Measurements from ENCODE around the gene SHC4. TPM values are rescaled to one million over a fixed set of nuclear protein-coding genes. Genes with fewer than 3 reads are reported as not detected.

The SHC4 gene
- total RNA-seq, 1 experiment from 2014 or later = not detected

DNA sequence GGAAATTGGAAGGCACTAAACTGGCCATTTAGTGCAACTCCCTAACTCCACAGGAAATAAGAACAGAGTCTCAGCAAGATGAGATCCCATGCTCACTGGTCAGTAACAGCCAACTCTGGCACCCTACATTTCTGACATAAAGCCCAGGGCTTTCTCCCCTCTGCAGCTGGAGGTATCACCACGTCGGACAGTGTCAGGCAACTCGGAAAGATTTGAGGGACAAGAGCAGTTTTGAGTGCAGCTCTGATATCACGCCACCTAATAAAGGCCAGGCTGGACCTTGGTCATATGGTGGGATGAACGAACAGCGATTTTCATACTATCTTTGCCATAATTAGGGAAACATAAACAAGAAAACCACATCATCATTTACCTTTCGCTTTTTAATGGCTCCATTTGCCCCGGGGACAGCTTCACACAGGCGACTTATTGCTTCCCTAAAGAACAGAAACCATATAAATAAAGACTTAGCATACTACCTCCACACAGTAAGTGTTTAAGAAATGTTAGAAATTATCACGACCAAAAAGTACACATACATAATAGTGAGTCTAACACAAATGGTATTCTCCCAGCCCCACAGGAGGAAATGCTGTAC lies 73.2 kb downstream of the SHC4 start:
- CTCF ChIA-PET = interaction anchor here (1.9 kb wide), 1 partner anchor 85 kb away, joined by 4 read pairs; no protein-coding TSS in a partner anchor
- Histone ChIP-seq H3K9me3 (no peaks in the 10 kb centered on the region), H3K27me3 (replicated peaks; ENCODE audit: control insufficient read depth, insufficient read depth, low read length) (no peaks in the 10 kb centered on the region), H3K4me3 (ENCODE audit: low read depth, low read length) (no peak overlapping the region), H3K4me1 (no peaks in the 10 kb centered on the region), H3K36me3 (ENCODE audit: control insufficient read depth, insufficient read depth, low read length) (no peaks in the 10 kb centered on the region)
- intact Hi-C loops (cut with micrococcal nuclease; ENCODE audit: unreplicated experiment) = no loop called here
- H3K36me3 Mint-ChIP-seq (ENCODE audit: insufficient read depth, unreplicated experiment) = no peaks in the 10 kb centered on the region
- no TSS peak for BruUV-seq (replicated peaks)
- TF ChIP-seq, protein P1, sequence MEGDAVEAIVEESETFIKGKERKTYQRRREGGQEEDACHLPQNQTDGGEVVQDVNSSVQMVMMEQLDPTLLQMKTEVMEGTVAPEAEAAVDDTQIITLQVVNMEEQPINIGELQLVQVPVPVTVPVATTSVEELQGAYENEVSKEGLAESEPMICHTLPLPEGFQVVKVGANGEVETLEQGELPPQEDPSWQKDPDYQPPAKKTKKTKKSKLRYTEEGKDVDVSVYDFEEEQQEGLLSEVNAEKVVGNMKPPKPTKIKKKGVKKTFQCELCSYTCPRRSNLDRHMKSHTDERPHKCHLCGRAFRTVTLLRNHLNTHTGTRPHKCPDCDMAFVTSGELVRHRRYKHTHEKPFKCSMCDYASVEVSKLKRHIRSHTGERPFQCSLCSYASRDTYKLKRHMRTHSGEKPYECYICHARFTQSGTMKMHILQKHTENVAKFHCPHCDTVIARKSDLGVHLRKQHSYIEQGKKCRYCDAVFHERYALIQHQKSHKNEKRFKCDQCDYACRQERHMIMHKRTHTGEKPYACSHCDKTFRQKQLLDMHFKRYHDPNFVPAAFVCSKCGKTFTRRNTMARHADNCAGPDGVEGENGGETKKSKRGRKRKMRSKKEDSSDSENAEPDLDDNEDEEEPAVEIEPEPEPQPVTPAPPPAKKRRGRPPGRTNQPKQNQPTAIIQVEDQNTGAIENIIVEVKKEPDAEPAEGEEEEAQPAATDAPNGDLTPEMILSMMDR (IDR thresholded peaks at IDR 0.05; ENCODE audit: insufficient read depth in 1 of 2, low read depth in 1 of 2, low read length in 1 of 2, severe bottlenecking in 1 of 2, unreplicated experiment in 1 of 2) = no peak
- peaks cover 4% of the 10 kb centered on the region for H3K27me3 Mint-ChIP-seq (ENCODE audit: insufficient read depth, unreplicated experiment)
- H3K27ac Mint-ChIP-seq (ENCODE audit: unreplicated experiment) = no peak overlapping the region
- H3K4me3 Mint-ChIP-seq (ENCODE audit: unreplicated experiment) = no peak overlapping the region
- peaks cover 5% of the 10 kb centered on the region for H3K4me1 Mint-ChIP-seq (ENCODE audit: low read depth, unreplicated experiment)
- no peaks in the 10 kb centered on the region for H3K9me3 Mint-ChIP-seq (ENCODE audit: unreplicated experiment)
- DNase-seq = no peak
- POLR2A ChIA-PET = no interaction called here

DNA sequence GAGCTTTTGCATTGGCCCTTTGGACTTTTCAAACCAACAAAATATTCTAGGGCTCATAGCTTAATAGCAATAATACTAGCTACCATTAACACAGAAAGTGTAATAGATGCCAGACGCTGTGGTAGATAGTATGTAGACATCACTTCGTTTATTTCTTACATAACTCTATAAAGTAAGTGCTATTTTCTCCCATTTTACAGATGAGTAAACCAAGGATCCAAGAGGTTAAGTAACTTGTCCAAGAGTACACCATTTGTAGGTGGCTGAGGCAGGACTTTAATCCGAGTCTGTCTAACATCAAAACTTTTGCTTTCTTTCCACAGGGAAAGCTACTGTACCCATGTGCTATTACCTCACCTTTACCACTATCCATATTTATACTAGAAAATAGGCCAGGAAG lies 73.8 kb downstream of the SHC4 start:
- Mint-ChIP-seq H3K27me3 (ENCODE audit: insufficient read depth, unreplicated experiment) (peaks cover 5% of the 10 kb centered on the region), H3K27ac (ENCODE audit: unreplicated experiment) (no peak overlapping the region), H3K36me3 (ENCODE audit: insufficient read depth, unreplicated experiment) (no peaks in the 10 kb centered on the region), H3K4me3 (ENCODE audit: unreplicated experiment) (no peak overlapping the region), H3K9me3 (ENCODE audit: unreplicated experiment) (no peaks in the 10 kb centered on the region), H3K4me1 (ENCODE audit: low read depth, unreplicated experiment) (peaks cover 2% of the 10 kb centered on the region)
- ChIA-PET CTCF (no interaction called here), POLR2A (no interaction called here)
- intact Hi-C loops (cut with micrococcal nuclease; ENCODE audit: unreplicated experiment) = no loop called here
- no peak for DNase-seq
- Histone ChIP-seq H3K4me1 (no peaks in the 10 kb centered on the region), H3K9me3 (no peaks in the 10 kb centered on the region), H3K36me3 (ENCODE audit: control insufficient read depth, insufficient read depth, low read length) (no peaks in the 10 kb centered on the region), H3K27me3 (replicated peaks; ENCODE audit: control insufficient read depth, insufficient read depth, low read length) (no peaks in the 10 kb centered on the region), H3K4me3 (ENCODE audit: low read depth, low read length) (no peak overlapping the region)
- TF ChIP-seq, protein P1 (IDR thresholded peaks at IDR 0.05; ENCODE audit: insufficient read depth in 1 of 2, low read depth in 1 of 2, low read length in 1 of 2, severe bottlenecking in 1 of 2, unreplicated experiment in 1 of 2) = no peak
- no TSS peak for BruUV-seq (replicated peaks)

DNA sequence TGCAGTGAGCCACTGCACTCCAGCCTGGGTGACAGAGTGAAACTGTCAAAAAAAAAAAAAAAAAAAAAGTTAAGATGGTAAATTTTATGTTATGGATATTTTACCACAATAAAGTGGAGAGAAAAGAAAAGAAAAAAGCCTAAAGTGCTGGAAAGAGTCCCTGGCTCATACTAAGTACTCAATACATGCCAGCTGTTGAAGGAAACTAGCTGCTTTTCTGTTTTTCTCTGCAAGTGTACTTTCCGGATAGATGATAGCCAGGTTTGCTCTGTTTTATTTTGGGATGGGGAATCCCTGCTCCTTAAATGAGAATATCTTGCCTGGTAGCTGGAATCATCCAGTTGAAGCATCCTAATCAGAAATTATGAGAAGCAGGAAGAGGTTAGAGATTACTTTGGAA lies 74.9 kb downstream of the SHC4 start:
- no peak overlapping the region for H3K4me3 Mint-ChIP-seq (ENCODE audit: unreplicated experiment)
- POLR2A ChIA-PET = no interaction called here
- peaks cover 6% of the 10 kb centered on the region for H3K27me3 Mint-ChIP-seq (ENCODE audit: insufficient read depth, unreplicated experiment)

More for the DNA sequence above, 74.9 kb downstream of the SHC4 start:
- Histone ChIP-seq H3K36me3 (ENCODE audit: control insufficient read depth, insufficient read depth, low read length) (no peaks in the 10 kb centered on the region), H3K4me1 (no peaks in the 10 kb centered on the region), H3K9me3 (no peaks in the 10 kb centered on the region), H3K27me3 (replicated peaks; ENCODE audit: control insufficient read depth, insufficient read depth, low read length) (no peaks in the 10 kb centered on the region), H3K4me3 (ENCODE audit: low read depth, low read length) (no peak overlapping the region)
- DNase-seq = no peak
- no TSS peak for BruUV-seq (replicated peaks)
- no peaks in the 10 kb centered on the region for H3K4me1 Mint-ChIP-seq (ENCODE audit: low read depth, unreplicated experiment)
- TF ChIP-seq, protein P1 (IDR thresholded peaks at IDR 0.05; ENCODE audit: insufficient read depth in 1 of 2, low read depth in 1 of 2, low read length in 1 of 2, severe bottlenecking in 1 of 2, unreplicated experiment in 1 of 2) = no peak
- no peaks in the 10 kb centered on the region for H3K36me3 Mint-ChIP-seq (ENCODE audit: insufficient read depth, unreplicated experiment)
- CTCF ChIA-PET = no interaction called here
- no peaks in the 10 kb centered on the region for H3K9me3 Mint-ChIP-seq (ENCODE audit: unreplicated experiment)
- intact Hi-C loops (cut with micrococcal nuclease; ENCODE audit: unreplicated experiment) = no loop called here
- H3K27ac Mint-ChIP-seq (ENCODE audit: unreplicated experiment) = no peak overlapping the region
